GM21381 (cell line): ENCODE results near the gene GPRC6A.

Experiments used
- ATAC-seq: cut with Tn5 transposase; IDR thresholded peaks from one replicate; pipeline ENCODE4 v1.9.1; 2021; ENCODE audit warnings: mild to moderate bottlenecking, moderate library complexity; ENCODE audit not compliant: unreplicated experiment

Gene GPRC6A

DNA sequence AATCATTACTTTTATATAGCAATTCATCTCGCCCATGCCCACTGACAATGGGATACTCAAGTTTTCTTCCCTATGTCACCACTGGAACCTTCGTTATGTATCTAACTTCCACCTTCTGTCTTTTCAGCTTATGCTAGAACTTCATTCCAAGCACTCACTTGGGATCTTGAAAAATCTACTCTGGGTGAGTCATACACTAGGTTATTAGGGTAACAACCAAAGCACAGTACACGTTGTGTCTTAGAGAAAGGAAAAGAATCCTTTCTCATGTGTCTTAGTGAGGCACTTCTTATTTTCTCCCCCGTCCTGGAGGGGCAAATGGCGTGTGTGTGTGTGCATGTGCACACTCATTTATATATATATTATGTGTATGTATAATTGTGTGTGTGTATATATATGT lies 45.0 kb downstream of the GPRC6A start:
- ATAC-seq, result no peak

DNA sequence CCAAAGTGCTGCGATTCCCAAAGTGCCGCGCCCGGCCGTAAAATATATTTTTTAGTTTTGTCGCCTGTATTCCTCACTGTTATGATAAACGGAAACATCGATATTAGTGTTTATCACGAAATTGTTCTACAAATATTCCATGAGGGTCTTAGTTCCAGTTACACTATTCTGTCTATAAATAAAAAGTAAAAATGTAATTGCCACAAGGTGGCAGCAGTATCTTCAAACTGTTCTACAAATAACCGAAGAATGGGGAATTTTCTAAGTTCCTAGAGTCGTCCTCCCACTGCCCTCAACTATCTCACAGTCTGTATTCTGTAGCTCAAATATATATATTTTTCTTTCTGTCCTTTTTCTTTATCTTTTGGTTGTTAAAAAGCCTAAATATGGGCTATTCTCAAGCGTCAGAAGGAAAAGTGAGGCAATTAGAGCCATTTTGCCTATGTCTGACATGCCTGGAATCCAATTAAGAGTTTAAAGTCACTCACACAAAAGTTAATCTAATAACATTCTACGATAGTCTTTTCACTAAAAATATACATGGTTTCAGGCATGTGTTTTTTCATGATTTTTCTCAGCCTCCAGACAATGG lies 49.2 kb downstream of the GPRC6A start:
- no peak for ATAC-seq

DNA sequence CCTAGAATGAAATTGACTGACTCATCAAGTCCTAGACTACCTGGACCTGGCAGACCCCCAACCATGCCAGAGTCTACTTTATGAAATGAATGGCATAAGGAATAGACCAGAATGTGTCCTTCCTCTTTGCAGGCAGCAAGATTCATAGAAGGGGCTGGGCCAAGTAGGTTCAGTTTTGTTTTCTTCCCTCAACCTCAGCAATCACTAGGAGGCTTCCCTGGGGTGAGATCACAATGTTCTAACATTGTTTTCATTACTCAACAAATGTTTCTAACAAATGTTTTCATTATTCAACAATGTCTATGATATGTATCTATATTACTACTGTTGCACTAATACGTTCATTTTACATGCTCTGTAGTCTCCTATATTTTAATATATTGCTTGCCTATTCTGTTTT lies 55.0 kb downstream of the GPRC6A start:
- ATAC-seq, result no peak

DNA sequence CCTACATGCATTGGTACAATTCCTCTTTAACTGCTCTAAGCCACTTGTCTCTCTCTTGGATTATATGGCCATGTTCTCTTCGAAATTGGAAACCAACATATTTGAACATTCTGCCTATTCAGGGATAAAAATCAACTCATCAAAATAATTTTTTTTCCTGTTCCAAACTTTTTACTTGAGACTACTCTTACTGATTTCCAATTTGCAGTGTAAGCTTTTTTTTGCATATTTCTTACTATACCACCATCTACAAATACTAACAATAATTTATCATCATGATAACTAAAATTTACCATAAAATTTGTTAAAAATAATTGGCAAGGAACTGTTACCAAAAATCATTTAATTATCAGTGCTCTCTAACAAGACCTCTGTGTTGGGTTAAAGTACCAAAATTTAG lies 56.4 kb downstream of the GPRC6A start:
- no peak for ATAC-seq

DNA sequence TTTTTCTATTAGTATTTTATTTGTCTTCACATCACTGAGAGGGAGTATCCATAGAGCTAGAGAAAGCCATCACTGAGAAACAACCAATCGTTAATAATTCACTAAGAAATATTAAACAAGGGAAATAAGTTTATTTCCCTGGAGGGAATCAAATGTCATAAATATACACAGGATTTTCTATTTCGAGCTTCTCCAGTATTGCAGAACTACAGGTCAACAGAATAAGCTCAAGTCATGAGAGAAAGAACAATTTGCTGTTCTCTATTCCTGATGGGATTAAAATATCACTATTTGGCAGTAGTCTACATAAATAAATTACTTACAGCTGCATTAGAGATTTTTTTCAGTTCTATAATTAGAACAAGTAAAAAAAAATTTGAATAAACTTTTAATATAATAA lies 61.2 kb downstream of the GPRC6A start:
- no peak for ATAC-seq

DNA sequence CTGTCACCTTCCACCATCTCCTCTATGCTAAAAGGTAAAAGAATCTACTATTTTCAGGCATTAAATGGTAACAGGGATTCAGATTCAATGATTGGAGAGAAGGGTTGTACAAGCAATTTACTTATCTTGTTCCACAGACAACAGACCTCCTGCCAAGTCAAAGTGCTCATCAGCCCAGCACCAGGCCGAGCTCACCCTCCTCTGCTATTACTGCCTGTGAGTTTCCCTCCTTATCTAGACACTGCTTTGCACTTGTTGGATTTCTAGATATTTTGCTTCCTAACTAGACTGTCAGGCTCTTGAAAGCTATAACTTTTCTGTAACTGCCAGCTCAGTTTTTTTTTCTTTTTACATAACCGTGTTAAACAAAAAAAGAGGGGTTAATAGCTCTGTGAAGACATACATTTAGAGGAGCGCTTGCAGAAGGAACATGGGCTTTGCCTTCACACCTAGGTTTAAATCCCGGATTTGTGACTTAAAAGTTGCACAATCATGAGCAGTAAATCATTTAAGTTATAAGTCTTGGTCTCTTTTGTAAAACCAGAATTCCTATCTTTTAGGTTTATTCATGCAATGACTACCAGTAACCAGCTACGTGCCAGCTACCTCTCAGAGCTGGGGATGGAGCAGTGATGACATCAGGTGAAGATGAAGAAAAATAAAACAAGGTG lies 62.2 kb downstream of the GPRC6A start:
- ATAC-seq, result no peak

DNA sequence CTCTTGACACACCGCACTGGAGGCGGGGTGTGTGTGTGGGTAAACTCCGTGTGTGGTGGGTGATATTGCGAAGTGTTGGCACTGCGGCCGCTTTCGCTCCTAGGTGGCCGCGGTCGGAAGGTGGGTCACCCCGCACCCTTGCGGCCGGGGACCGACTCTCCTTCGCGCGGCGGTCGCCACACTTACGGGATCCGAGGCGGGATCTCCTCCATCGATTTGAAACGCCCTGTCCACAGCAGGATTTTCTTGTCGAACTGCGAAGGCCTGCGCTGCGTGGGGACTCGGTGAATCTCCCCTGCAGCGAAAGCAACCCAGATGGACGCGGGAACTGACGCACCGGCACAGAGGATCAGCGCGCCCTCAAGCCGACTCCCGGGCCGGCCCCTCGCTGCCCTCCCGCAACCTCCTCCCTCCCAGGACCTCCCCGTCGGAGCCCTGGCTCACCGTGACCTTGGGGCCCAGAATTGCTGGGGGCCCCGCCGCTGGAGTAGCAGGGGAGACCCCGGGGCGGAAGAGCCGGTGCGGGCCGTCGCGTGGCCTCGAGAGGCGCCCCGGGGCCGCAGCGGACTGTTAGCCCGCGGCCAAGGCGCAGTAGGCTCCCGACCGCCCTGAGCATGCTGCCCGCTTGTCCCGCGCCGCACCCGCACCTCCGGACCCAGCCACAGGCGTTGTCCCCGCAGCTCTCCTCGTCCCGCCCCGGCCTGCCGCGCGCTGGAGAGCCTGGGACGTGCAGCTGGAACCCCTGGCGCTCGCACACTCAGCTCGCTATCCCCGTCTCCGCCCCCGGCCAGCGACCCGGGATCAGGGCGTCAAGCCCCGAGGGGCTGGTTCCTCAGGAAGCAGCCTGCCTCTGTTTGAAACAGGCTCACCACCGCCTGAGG lies 63.7 kb downstream of the GPRC6A start, which contains the start of gene FAM162B:
TSS of gene FAM162B (minus strand) at position 759 of the 881 bp plus-strand sequence. CDS start at position 616, 143 bp downstream.
- ATAC-seq, result no peak

DNA sequence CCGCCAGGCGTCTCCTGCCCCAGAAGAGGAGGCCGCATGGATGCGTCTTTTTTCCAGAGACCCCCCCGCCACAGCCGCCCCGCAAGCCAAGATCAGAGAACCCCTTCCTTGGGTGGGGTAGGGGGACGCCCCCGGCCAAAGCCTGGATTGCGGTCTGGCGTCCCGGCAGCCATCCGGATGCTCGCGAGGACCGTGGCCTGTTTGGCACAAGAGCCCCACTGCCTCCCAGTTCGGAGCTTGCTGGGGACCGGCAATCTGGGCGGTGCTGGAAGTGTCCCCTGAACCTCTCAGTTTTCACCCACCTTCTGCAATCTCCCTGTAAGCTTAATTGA lies 64.3 kb downstream of the GPRC6A start:
- no peak for ATAC-seq

DNA sequence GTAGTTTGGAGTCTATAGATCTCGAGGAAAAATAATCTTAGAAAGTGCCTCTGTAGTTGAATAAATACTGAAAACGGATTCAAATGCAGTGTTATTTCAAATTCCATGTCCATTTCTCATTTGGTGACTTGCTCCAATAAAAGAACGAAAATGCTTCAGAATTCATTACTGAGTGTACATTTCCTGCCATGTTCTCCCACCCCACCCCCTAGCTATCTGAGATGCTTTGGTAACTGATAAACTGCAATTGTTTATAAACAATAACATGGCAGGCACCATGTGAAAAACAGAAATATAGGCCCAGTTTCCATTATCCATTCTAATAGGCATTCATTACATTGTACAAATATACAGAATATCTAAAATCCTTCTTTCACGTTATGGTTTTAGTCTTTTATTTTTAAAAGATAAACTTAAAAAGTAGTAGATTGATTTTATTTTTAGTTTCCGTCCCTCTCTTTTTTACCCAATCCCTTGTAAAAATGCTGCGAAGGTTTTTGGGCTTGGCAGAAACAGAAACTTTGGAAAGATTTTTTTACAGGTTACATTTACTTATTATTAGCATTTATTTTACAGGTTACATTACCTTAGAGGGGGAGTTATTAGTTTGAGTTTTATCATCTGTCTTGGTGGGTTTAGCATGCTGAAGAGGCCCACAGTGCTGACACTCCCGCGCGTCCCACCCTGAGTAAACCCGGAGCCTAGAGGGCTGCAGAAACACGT lies 64.8 kb downstream of the GPRC6A start:
- no peak for ATAC-seq

DNA sequence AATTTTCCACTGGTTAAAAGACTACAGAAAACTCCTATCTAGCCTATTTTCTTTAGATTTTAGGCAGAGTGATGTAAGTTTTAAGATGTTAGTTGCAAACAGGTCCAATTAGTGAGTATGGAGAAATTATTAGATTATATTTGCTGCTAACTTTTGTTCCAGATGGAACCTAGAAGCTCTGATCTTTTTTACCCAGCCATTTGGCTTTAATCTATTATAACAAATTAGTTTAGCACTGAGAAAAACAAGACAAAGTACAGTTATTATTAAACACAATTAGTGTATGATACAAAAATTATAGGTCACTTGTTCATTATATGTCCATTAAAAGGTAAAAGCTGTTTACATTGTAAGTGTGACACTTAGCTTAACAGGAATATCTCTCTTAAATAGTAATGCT lies 65.8 kb downstream of the GPRC6A start:
- no peak for ATAC-seq

DNA sequence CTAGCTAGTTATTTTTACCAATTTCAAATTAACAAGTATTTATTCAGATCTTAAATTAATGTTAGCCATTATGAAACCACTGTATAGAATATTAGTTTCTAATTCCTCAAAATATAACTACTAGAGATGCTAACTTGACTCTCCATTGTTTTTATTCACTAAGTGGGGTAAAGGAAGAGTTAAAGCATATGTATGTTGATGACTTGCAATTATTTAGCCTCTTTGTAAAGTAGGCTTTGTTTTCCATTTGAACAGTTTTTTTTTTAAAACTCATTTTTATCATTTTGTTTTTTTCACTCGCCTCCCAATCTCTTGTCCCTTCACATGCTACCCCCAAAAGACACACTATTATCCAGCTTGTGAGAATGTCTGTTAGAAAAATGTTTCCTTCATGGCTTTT lies 66.6 kb downstream of the GPRC6A start:
- ATAC-seq, result no peak

DNA sequence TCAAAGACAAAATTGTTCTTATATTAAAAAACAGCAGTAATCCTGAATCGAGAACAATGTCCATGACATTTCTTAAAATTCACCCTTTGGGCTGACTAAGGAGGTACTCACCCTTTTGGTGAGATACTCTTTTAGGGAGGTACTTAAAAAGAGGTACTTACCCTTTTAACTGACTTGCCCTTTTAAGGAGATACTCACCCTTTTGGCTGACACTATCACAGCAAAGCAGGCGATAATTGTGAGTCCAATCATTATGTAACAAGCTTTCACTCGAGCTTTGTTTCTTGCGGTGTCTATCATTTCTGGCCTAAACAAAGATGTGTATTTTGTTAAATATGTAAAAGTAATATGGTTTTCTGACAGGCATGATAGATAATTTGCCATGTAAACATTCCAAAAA lies 67.1 kb downstream of the GPRC6A start:
- no peak for ATAC-seq

DNA sequence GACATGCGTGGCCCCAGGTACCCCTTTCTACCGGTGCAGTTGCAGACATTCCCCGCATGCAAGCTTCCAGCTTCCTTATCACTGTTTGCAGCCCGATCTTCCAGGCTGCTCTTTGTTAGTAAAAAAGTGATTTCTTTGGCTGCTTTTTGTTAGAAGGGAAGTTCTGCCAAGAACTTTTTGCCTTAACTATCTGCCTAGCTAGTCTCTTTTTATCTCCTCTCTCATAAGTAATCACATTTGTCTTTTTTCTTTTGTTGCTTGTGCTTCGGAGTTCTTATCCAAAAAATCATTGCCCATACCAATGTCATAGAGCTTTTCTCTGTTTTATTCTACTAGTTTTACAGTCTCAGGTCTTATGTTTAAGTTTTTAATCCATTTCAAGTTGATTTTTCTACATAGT lies 83.7 kb downstream of the GPRC6A start:
- ATAC-seq, result no peak
